SK-N-SH (cell line): ENCODE measurements around the gene TSPAN13. TPM values are rescaled to one million over a fixed set of nuclear protein-coding genes. Genes with fewer than 3 reads are reported as not detected.

ENCODE experiments used
- CTCF ChIA-PET: fragments of 300-600, 350-600 bp; formaldehyde crosslinking; extraction: SDS; loops from one replicate; lab custom pipeline; 2021; lab: Yijun Ruan, JAX
- POLR2A ChIA-PET: fragments of 350-600 bp; sonication (Branson Sonifier 250); formaldehyde crosslinking; extraction: SDS; loops from one replicate; lab custom pipeline; 2020; ENCODE audit warnings: antibody characterized with exemption, inconsistent platforms; lab: Yijun Ruan, JAX
- DNase-seq: peaks from one replicate; pipeline ENCODE4 v3.0.0; 2012
- H2AFZ ChIP-seq: fragments of 200-600 bp; sonication (generic); 2 replicates; pipeline ENCODE4 v1.8.1; 2016; ENCODE audit warnings: antibody characterized with exemption, mild to moderate bottlenecking, low read depth
- H3F3A ChIP-seq: fragments of 200-600 bp; sonication (generic); replicated peaks from 2 replicates; pipeline ENCODE3; 2016; ENCODE audit warnings: antibody characterized with exemption, mild to moderate bottlenecking; ENCODE audit not compliant: insufficient read depth
- H3K27ac ChIP-seq, 2 experiments: fragments of 200-500 bp in 1 of 2; fragments of 200-600 bp in 1 of 2; sonication (Bioruptor generic) in 1 of 2; sonication (generic), shearing (Covaris generic) in 1 of 2; 2 replicates each; pipeline versions ENCODE4 v1.5.1 to v1.6.1; 2014 to 2016; ENCODE audit warnings: low read depth in 2 of 2, inconsistent platforms in 1 of 2, low read length in 1 of 2, mild to moderate bottlenecking in 1 of 2, mixed read lengths in 1 of 2
- H3K27me3 ChIP-seq: fragments of 200-600 bp; sonication (generic), shearing (Covaris generic); 2 replicates; pipeline ENCODE4 v1.6.1; 2016; ENCODE audit warnings: mixed run types; ENCODE audit not compliant: insufficient read depth
- H3K36me3 ChIP-seq, 2 experiments: fragments of 200-500 bp in 1 of 2; fragments of 200-600 bp in 1 of 2; sonication (Bioruptor generic) in 1 of 2; sonication (generic) in 1 of 2; replicated peaks in 1 of 2; 2 replicates each; pipeline versions ENCODE3 to v1.5.1; 2014 to 2016; ENCODE audit warnings: low read length in 1 of 2, mild to moderate bottlenecking in 1 of 2; ENCODE audit not compliant: insufficient read depth in 2 of 2, control insufficient read depth in 1 of 2
- H3K4me1 ChIP-seq, 2 experiments: fragments of 200-500 bp in 1 of 2; fragments of 200-600 bp in 1 of 2; sonication (Bioruptor generic) in 1 of 2; sonication (generic), shearing (Covaris generic) in 1 of 2; 2 replicates each; pipeline versions ENCODE4 v1.5.1 to v1.6.1; 2014 to 2016; ENCODE audit warnings: low read depth in 1 of 2, low read length in 1 of 2, mixed run types in 1 of 2; ENCODE audit not compliant: insufficient read depth in 2 of 2, control insufficient read depth in 1 of 2
- H3K4me2 ChIP-seq: fragments of 200-600 bp; sonication (generic), shearing (Covaris generic); 2 replicates; pipeline ENCODE4 v1.6.1; 2017; ENCODE audit warnings: mixed run types
- H3K4me3 ChIP-seq, 2 experiments: fragments of 200-500 bp in 1 of 2; fragments of 200-600 bp in 1 of 2; sonication (Bioruptor generic) in 1 of 2; sonication (generic), shearing (Covaris generic) in 1 of 2; 2 replicates each; pipeline versions ENCODE4 v1.5.1 to v1.8.1; 2014 to 2016; ENCODE audit warnings: low read depth in 2 of 2, inconsistent platforms in 1 of 2, low read length in 1 of 2, mild to moderate bottlenecking in 1 of 2, mixed read lengths in 1 of 2, moderate library complexity in 1 of 2
- H3K79me2 ChIP-seq: fragments of 200-600 bp; sonication (generic); 2 replicates; pipeline ENCODE4 v1.8.1; 2017; ENCODE audit warnings: mild to moderate bottlenecking; ENCODE audit not compliant: insufficient read depth
- H3K9ac ChIP-seq: fragments of 200-600 bp; sonication (generic); 2 replicates; pipeline ENCODE4 v1.6.1; 2017; ENCODE audit warnings: mixed run types
- H3K9me2 ChIP-seq: fragments of 200-600 bp; sonication (generic); 2 replicates; pipeline ENCODE4 v1.6.1; 2017; ENCODE audit warnings: mixed run types
- H3K9me3 ChIP-seq: fragments of 200-600 bp; sonication (generic); 2 replicates; pipeline ENCODE4 v1.6.1; 2017; ENCODE audit warnings: mixed run types, mild to moderate bottlenecking, moderate library complexity
- H4K20me1 ChIP-seq: fragments of 200-600 bp; sonication (generic); 2 replicates; pipeline ENCODE4 v1.6.1; 2017; ENCODE audit warnings: mild to moderate bottlenecking, mixed run types; ENCODE audit not compliant: insufficient read depth
- EP300 ChIP-seq, 2 experiments: IDR thresholded peaks; 2 replicates each; pipeline versions ENCODE4 v1.4.0 to v1.6.1; 2012; ENCODE audit warnings: borderline replicate concordance in 1 of 2, low read depth in 1 of 2, low read length in 1 of 2
- FOXM1 ChIP-seq: IDR thresholded peaks from 2 replicates; pipeline ENCODE4 v1.4.0; 2012; ENCODE audit warnings: low read depth, mild to moderate bottlenecking
- MEF2A ChIP-seq: IDR thresholded peaks from 2 replicates; pipeline ENCODE4 v1.4.0; 2012; ENCODE audit warnings: low read depth, borderline replicate concordance
- MXI1 ChIP-seq: IDR thresholded peaks from 2 replicates; pipeline ENCODE4 v1.6.1; 2012; ENCODE audit warnings: mild to moderate bottlenecking, low read depth, low read length, improper control_type of control experiment
- RCOR1 ChIP-seq: fragments of 150-350 bp; IDR thresholded peaks from 2 replicates; pipeline ENCODE4 v1.6.1; 2017; ENCODE audit warnings: antibody characterized with exemption, low read length
- SIN3A ChIP-seq: IDR thresholded peaks from 2 replicates; pipeline ENCODE4 v1.6.1; 2012; ENCODE audit warnings: low read depth, mild to moderate bottlenecking, low read length, moderate library complexity, borderline replicate concordance
- TEAD4 ChIP-seq: IDR thresholded peaks from 2 replicates; pipeline ENCODE4 v1.4.0; 2012; ENCODE audit warnings: mild to moderate bottlenecking, borderline replicate concordance; ENCODE audit not compliant: insufficient read depth
- YY1 ChIP-seq: IDR thresholded peaks from 2 replicates; pipeline ENCODE4 v1.4.0; 2012; ENCODE audit warnings: low read depth, mild to moderate bottlenecking
- WGBS: methylation state at CpG from one replicate; pipeline ENCODE4 v1.1.6; 2017; ENCODE audit warnings: low lambda C conversion rate; 5-methylcytosine and 5-hydroxymethylcytosine counted together
- polyA plus RNA-seq, 3 experiments: library from polyadenylated mRNA; depleted of rRNA; stranded (reverse); fragments of >200 nt; gene quantifications; 2 replicates each; pipeline ENCODE4 v1.2.3, GENCODE V29; 2012
- TF ChIP-seq, protein P1 (sequence below): IDR thresholded peaks from 2 replicates; pipeline ENCODE4; 2012

The TSPAN13 gene
- polyA plus RNA-seq, 1 of the 3 experiments (the other 2 are of a cell fraction), result 0.26 TPM

DNA sequence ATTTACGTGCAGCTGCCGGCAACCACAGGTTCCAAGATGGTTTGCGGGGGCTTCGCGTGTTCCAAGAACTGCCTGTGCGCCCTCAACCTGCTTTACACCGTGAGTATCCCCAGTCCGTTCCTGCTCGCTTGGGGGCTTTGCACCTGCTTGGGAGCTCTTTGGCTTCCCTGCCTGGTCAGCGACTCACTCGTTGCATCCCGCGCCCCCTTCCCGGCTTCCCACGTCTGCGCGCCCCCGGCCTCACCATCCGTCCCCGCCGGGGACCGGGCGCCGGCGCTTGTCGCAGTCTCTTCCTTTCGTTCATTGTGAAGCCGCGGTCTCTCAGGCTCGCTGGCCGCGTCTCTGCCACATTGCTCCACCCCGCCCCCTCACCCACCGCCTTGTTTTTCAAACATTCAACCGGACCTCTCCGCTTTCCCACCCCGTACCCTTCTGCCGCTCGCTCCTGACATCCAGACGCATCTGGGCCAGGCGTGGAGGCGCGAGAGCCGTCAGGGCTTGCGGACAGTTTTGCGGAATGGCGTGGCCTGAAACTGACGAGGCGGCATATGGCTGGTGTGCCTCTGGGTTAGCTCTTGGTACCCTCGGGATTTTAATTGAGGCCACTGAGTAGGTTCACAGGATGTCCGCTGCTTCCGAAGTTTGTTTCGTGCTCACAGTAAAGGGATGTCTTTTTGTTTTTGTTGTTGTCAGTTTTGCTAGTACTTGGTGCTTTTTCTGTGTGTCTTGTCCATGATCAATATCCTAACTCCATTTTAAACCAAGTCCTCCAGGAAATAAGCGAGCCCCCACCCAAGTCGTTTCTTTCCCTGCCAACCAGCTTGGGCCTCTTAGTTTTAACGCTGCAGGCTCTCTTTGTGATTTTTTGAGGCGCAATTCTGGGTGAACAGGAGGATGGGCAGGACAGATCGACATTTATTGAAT lies 639 bp downstream of the TSPAN13 start:
- peak overlapping the region; percentile 16; the same call in 1 of the 2 replicates for H3K9ac ChIP-seq
- POLR2A ChIA-PET, result no interaction called here
- no peaks in the 10 kb centered on the region for H3K79me2 ChIP-seq
- no peak overlapping the region for H3K27ac ChIP-seq
- H3K9me2 ChIP-seq, result no peaks in the 10 kb centered on the region
- peaks cover 5% of the 10 kb centered on the region for H3F3A ChIP-seq
- no peaks in the 10 kb centered on the region for H3K27me3 ChIP-seq
- no peaks in the 10 kb centered on the region for H4K20me1 ChIP-seq
- CTCF ChIA-PET, result interaction anchor here (0.6 to 1.6 kb wide), 8 partner anchors 9 to 267 kb away, joined by 3 to 6 read pairs (median 3); no protein-coding TSS in a partner anchor
- no peaks in the 10 kb centered on the region for H3K9me3 ChIP-seq
- peak; percentile 81 for DNase-seq
- peaks cover 0 to 14% of the 10 kb centered on the region in 2 experiments; a peak in 2 of 4 replicates for H3K4me1 ChIP-seq
- peak overlapping the region; percentile 79; the same call in 1 of the 2 replicates for H2AFZ ChIP-seq
- TF ChIP-seq MXI1 (peak; percentile 90), YY1 (no peak)
- TF ChIP-seq, all 33 proteins: peak for 1
- 15% methylated on average over 48 of the region's 58 CpGs for whole genome bisulfite sequencing
- H3K4me3 ChIP-seq, result peak overlapping the region; percentile 68 to 71
- peak overlapping the region; percentile 90 for H3K4me2 ChIP-seq
- no peaks in the 10 kb centered on the region for H3K36me3 ChIP-seq

DNA sequence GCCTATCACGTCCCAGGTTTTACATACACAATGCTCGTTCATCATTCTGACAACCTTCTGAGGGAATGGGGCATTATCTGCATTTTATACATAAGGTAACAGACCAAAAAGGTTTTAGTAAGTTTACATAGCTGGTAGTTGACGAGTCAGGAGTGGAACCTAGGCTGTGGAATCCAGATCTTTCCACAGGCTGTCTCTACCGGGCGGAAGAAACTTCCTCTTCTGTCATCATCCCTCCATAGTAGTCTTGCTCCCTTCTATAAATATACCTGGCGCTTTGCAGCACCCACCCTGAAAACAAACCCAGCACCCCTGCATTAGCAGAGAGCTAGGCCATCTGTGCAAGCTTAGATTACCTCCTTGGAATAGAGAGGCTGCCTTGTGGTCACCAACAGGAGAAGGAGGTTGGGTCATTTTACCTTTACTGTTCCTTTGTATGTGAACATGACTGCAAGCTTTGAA lies 1.3 kb downstream of the TSPAN13 start:
- POLR2A ChIA-PET, result no interaction called here
- WGBS, result 95% methylated on average over 6 of the region's 6 CpGs
- no peak for TF ChIP-seq TEAD4
- TF ChIP-seq MEF2A, result no peak
- TF ChIP-seq RCOR1, result no peak
- TF ChIP-seq, protein P1, sequence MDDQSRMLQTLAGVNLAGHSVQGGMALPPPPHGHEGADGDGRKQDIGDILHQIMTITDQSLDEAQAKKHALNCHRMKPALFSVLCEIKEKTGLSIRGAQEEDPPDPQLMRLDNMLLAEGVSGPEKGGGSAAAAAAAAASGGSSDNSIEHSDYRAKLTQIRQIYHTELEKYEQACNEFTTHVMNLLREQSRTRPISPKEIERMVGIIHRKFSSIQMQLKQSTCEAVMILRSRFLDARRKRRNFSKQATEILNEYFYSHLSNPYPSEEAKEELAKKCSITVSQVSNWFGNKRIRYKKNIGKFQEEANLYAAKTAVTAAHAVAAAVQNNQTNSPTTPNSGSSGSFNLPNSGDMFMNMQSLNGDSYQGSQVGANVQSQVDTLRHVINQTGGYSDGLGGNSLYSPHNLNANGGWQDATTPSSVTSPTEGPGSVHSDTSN, result no peak
- no peak for TF ChIP-seq YY1
- no peak for TF ChIP-seq SIN3A
- no peak for TF ChIP-seq EP300 (IDR thresholded peaks at IDR 0.05; ENCODE audit: borderline replicate concordance in 1 of 2, low read depth in 1 of 2, low read length in 1 of 2)
- no peak for TF ChIP-seq FOXM1

More for the DNA sequence above, 1.3 kb downstream of the TSPAN13 start:
- no peak overlapping the region for H2AFZ ChIP-seq
- no peak overlapping the region; a peak in 1 of 4 replicates for H3K4me3 ChIP-seq
- no peaks in the 10 kb centered on the region for H4K20me1 ChIP-seq
- H3K79me2 ChIP-seq, result no peaks in the 10 kb centered on the region
- no peaks in the 10 kb centered on the region for H3K27me3 ChIP-seq
- H3K36me3 ChIP-seq, result no peaks in the 10 kb centered on the region
- DNase-seq, result no peak
- H3K4me1 ChIP-seq, result peaks cover 0 to 14% of the 10 kb centered on the region in 2 experiments; a peak in 2 of 4 replicates
- peaks cover 5% of the 10 kb centered on the region for H3F3A ChIP-seq
- CTCF ChIA-PET, result interaction anchor here (0.9 to 1.6 kb wide), 4 partner anchors 13 to 46 kb away, joined by 3 to 6 read pairs (median 3); no protein-coding TSS in a partner anchor
- no peaks in the 10 kb centered on the region for H3K9me2 ChIP-seq
- H3K4me2 ChIP-seq, result no peak overlapping the region
- no peak overlapping the region for H3K27ac ChIP-seq
- no peak overlapping the region for H3K9ac ChIP-seq
- H3K9me3 ChIP-seq, result no peaks in the 10 kb centered on the region
